HG03045 (cell line): Measurements from ENCODE around the gene RAP2B.

Experiments used
- ATAC-seq: cut with Tn5 transposase; IDR thresholded peaks from one replicate; pipeline ENCODE4 v1.9.1; 2021; ENCODE audit warnings: mild to moderate bottlenecking, moderate library complexity; ENCODE audit not compliant: unreplicated experiment

Gene RAP2B

DNA sequence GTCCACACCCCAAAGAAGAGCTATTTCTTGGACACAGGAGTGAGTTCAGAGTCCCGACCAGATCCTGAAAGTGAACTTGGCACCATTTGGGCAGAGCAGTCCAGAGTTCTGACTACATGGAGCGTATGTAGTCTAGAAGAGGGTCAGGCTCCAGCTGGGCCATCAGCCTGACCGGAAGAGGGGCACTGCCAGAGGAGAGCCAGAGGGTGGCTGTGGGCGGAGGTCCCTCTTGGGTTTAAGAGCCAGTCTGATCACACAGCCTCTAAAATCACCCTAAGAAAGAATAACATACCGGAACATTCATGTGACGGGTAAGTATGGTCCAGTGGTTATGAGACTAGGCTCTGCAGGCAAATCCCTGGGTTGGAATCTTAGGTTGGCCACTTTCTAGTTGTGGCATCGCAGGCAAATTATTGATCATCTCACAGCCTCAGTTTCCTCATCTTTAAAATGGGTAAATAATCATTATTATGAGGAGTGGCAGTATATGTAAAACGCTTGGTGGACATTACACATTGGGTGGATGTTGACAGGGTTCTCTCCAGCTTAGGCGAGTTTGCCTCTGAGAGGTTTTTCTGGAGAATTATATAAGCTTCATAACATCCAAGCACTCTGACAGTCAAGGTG, 2.1 kb upstream of the RAP2B start:
- no peak for ATAC-seq

DNA sequence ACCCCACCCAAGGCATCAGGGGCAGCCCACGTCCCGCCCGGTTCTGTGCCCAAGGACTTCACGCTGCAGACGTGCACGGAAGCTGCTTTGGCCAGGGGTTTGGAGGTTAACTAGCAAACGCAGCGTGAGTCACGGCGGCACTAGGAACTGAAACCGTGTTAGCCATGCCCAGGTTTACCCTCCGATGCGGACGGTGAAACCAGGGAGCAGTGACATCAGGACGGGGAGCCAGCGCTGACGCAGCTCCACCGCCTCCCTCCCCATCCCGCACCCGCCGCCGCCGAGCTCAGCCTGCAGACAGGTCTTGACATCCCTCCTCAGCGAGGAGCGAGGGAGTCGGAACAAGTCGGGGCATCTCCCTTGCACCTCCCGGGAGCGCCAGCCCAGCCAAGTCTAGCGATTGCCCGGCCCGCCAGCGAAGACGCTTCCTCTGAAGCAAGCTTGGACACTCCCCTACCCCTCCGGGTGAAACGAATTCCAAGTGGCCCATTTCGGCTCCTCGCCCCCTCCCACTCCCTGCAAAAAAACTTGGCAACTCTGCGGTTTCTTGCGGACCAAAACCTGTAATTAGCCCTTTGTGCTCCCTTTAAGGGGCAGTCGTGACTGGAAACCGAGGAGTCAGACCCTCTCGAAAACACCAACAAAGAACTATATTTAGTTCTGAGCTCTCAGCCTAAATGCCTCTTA, 1.4 kb upstream of the RAP2B start:
- peak; percentile 29 for ATAC-seq

DNA sequence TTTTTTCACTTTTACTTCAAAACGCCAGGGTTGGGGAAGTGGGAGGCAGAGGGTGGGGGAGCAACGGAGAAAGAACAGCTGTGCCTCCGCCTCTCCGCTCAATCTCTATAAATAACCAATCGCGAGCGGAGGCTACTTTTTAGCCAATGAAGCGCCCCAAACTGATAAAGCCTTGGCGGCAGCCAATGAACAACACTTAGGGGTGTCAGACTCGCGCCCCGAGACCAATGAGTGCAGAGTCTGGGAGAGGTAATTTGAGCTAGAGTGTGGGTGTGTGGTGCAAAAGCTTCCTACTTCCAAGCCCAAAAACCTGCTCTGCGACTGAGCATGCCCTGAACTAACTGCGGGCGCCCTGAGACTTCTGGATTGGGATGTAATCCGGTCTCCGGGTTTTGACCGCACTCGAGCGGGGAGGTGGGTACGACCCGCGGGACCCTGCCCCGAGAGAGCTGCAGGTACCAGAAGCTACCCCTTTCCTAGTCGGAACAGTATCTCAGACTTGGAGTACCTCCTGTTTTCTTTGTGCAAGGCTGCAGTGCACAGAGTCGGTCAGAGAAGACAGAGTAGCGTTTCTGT, 800 bp upstream of the RAP2B start:
- peak; percentile 83 for ATAC-seq

DNA sequence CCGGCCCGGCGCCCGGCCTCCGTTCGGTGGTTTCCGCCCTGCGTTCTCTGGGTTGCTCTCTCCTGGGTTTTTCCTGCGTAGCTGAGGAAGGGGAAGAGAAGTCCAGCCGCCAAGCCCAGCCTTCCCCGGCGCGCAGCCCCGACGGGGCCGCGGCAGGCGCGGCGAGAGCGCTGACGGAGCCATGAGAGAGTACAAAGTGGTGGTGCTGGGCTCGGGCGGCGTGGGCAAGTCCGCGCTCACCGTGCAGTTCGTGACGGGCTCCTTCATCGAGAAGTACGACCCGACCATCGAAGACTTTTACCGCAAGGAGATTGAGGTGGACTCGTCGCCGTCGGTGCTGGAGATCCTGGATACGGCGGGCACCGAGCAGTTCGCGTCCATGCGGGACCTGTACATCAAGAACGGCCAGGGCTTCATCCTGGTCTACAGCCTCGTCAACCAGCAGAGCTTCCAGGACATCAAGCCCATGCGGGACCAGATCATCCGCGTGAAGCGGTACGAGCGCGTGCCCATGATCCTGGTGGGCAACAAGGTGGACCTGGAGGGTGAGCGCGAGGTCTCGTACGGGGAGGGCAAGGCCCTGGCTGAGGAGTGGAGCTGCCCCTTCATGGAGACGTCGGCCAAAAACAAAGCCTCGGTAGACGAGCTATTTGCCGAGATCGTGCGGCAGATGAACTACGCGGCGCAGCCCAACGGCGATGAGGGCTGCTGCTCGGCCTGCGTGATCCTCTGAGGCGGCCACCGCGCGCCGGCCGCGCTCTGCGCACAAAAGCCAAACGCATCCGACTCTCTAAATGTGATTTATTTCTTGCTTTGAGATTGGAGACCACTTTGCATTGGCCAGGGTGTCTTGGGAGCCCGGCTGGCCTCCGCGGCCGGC, 727 bp downstream of the RAP2B start:
- ATAC-seq, result peak; percentile 5

DNA sequence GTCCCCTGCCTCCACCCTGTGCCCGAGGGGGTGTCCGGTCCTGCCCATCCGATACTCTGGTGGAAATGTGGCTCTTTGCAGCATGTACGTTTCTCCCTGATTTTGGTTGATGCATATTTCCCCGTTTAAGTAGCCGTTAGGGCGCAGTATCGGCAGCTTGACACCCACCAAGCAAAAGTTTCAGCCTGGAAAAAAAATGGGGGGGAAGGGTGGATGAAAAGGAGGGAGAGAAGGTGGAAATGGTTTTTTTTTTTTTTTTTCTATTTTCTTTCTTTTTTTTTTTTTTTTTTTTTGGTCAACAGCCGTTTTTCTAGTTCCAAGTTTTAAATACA, 1.3 kb downstream of the RAP2B start:
- no peak for ATAC-seq

DNA sequence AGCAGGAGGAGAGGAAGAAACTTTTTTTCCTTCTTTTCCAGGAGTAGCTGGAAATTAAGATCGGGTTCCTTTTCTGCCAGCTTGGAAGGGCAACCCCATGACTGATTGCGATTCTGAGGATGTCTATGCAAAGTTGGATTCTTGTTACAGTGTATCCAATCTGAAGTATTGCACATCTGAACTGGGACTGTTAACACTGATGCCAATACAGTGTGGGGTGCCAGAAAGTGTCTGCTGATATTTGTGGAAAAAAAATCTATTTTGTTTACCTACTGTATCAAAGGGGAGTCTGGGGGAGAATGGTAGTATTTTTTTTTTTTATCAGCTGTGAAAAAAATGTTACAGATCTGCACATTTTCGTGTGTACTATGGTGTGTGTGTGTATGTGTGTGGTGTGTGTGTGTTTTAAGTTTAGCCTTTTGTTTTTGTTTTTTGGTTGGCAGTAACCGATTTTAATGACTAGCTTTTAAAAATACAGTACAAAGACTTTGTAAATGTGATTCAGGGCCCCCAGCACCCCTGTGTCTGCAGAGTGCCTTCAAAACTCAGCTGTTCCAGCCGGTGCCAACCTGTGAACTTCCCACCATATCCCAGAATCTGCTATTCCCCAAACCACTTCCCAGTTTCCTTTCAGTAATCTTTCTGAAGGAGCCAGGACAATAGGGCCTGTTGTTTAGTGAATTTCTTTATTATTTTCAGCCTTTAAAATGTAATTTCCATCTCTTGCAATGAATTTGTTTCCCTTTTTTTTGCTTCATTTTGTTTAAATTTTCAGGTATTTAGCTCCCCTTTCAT, 1.9 kb downstream of the RAP2B start:
- ATAC-seq, result no peak

DNA sequence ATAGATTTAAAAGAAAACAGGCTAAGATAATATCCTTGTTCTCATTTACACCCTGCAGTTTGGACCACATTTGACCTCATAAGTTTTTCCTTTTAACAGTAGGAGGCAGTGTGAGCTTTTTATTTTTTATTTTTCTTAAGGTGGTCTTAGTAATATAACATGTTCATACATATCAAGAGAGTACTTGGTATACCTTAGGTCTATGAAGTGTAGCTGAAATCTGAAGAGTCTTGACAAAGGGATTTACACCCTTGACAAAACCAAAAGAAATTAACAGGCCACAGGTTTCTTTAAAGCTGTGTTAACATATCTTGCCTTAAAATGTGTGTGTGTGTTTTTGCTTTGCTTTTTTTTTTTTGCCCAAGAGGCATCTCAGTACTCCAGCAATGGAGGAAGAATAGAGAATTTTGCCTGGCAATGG, 3.2 kb downstream of the RAP2B start:
- ATAC-seq, result no peak

DNA sequence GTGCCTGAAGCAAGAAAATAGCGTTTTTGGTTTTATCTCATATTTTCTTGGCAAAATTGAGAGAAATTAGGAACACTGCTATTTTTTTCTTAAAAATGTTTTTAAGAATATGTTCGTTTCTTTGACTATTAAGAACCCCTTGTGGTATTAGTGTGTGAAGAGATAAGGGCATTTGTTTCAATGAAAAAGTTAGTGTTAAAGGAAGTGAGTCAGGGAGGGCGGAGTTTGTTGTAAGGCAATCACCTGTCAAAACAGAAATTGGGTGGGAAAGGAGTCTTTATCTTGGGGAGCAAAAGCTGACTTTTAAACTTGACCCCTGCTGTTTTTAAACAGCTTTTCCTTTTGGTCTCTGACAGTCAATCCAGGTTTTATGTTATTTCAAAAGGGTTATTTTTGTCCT, 4.2 kb downstream of the RAP2B start:
- ATAC-seq, result no peak

DNA sequence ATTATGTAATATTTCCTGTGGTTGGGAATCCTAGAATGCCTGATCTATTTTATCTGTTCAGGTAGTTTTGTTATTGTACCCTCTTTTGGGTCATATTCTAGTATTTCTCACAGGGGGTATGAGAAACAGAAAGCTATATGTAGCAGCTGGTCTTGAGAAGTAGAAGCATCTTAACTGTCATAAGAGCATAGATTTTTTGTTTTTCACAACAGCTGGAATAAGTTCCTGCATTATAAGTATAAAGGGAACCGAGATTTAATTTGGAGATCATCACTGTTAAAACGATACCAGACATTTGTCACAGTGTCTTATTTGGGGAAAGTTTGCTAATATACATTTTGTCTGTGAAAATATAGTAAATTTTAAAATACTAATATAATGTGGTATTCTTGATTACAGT, 4.8 kb downstream of the RAP2B start:
- no peak for ATAC-seq

DNA sequence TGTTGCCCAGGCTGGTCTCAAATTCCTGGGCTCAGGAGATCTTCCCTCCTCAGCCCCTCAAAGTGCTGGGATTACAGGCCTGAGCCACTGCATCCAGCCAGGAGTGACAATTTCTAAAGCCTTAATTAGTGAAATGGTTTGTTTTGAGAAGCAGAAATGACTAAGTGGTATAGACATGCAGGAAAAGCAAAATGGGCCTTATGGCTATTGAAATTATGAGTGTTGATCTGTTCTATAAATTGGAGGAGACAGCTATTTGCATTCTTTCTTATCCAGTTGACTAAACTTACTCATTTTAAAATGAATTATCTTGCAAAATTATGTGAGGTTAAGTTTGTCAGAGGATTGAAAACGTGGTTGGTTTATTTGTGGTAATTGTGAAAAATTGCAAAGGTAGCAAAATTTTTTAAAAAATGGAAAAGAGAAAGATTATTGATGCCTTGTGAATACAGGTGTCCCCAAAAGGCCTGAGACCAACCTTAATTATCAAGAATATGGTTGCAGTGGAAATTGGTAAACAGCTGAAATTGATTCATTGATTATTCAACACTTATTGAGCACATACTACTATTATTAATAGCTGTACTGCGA, 7.9 kb downstream of the RAP2B start:
- ATAC-seq, result no peak

DNA sequence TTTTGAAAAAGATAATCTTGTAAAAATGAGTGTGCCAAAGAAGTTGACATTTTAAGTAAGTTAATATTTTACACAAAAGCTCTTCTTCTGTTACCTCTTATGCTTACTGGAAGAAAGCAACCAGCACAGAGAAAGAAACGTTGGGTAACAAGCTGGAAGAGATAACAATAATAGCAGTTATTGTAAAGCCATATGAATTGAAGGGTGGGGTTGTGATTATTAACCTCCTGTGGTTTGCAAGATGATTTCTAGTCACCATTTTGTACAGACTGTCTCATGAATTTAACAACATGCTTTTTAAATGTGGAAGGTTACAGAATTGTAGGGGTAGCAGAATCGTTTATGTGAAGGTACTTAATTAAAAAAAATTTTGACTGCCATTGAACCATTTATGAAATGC, 9.2 kb downstream of the RAP2B start:
- no peak for ATAC-seq

DNA sequence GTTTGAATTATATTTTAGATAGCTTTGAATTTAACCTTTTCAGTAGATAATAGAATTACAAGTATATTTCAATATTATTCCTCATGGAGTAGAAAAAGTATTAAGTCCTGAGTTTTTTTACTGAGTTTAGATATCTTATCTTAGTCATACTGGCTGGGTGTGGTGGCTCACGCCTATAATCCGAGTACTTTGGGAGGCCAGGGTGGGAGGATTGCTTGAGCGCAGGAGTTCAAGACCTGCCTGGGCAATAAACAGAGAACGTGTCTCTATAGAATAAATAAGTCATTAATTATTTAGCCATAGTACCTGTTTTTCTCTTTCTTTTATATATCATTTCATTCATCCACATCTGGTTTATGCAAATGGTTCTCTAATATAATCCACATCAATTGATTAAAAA, 9.9 kb downstream of the RAP2B start:
- no peak for ATAC-seq

DNA sequence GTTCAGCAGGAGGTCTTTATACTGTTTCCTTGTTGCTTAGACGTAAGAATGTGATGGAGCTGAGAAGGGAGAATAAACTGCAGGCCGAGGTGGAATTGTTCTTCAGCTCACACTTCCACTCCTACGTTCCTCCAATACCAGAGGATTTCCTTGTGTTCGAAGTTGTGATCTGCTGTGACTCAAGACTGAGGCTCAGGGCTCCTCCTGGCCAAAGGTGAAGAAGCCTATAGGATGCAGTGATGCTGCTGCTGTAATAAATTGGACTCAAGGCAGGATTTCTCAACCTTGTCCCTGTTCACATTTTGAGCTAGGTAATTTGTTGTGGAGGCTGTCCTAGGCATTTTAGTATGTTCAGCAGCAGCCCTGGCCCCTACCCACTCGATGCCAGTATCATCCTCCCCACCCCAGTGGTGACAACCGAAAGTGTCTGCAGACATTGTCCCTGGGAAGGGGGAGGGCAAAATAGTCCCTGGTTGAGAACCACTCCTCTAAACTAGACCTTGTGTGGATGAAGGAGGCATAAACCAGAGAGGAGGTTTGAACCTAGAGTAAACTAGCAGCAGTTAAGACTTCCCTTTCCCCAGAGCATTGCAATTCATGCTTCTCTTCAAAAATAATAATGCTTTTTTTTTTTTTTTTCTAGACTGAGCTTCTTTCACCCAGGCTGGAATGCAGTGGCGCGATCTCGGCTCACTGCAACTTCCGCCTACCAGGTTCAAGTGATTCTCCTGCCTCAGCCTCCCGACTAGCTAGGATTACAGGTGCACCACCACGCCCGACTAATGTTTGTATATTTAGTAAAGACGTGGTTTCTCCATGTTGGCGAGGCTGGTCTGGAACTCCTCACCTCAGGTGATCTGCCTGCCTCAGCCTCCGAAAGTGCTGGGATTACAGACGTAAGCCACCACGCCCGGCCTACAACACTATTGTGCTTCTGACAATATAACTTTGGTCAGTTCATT, 11.1 kb downstream of the RAP2B start:
- no peak for ATAC-seq

DNA sequence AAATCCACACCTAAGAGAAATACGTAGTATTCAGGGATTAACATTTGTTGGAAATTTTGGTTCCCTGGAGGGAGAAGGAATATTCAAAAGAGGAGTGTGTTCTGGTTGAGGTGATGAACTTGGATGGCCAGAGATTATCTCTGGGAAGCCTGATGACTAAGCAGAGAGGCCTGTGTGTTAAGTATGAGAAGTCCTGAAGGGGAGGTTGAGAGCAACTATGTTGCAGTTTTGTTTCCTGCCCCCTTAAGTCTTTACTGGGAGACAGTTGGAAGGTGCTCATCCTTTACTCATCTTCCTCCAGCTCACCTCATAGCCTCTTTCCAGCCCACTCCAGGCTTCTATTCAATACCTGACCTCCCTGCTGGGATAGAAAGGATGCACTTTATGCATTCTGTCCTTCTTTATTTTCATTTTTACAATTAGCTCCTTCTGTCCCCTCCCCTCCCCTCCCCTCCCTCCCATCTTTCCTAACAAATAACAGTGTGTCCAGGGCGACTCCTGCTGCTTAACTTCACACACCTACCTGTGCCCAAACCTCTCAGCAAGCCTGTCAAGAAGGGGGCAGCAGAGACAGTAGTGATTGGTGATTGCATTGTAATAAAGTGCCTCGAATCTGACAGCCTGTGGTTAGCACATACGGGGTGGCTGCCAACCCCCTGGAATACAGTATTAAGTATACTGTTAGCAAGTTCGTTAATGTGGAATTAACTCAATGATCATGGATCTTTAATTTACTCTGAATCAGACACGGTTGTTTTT, 11.9 kb downstream of the RAP2B start:
- no peak for ATAC-seq

DNA sequence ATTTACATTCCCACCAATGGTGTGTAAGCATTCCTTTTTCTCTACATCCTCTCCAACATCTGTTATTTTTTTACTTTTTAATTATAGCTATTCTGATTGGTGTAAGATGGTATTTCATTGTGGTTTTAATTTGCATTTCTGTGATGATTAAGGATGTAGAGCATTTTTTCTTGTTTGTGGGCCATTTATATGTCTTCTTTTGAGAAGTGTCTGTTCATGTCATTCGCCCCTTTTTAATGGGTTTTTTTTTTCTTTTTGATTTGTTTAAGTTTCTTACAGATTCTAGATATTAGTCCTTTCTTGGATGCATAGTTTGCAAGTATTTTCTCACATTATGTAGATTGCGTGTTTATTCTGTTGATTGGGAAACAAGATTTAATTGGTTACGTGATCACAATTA, 14.2 kb downstream of the RAP2B start:
- no peak for ATAC-seq

DNA sequence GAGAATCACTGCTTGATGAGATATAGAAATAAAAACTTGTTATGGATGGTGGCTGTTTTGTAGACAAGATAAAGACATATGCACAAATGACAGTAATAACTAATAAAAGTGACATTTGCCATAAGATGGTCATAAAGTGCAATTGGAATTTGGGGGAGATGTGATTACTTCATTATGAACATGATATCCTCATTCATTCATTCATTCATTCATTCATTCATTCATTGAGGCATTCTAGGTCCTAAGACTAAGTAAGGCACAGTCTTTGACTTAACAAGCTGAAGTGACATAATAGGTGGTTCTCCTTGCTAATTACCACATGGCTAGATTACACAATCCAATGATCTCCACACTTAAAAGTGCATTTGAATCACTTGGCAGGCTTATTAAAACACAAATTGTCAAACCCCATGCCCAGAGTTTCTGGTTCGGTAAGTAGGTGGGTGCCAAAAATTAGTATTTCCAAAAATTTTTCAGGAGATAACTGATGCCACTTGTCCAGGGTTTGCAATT, 18.9 kb downstream of the RAP2B start:
- no peak for ATAC-seq

DNA sequence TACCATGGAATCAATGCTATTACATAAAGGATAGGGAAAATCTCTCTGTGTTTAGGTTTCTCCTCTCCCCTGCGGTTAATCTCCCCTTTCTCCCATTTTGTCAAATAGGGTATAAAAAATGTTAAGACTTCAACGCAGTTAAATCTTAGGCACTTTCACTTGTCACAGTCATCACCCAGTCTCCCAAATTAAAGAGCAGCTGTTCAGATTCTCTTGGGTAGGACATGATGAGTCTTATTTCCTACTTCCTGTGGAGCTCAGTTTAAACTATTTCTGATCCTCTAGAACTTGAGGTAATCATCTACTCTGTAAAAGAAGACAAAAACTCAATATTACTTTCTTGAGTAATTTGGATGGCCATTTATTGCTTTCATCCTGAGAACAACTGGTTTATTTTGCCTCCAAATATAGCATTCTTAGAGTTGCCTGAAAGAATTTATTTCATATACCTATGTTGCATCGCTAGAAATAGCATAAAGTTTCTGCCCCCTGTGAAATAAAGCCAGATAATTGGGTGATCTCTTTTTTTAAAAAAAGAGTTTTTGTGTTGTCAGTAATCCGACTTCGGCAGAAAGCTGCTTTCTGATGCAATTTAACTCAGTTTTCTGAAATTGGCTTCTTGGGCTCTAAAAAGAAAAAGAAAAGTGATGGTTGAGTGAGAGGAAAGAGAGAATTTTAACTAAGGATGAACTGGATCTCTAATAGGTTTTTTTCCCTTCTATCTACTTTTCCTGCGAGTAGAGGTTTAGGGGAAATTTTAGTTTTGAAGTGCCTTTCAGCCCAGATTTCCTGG, 20.7 kb downstream of the RAP2B start:
- no peak for ATAC-seq

DNA sequence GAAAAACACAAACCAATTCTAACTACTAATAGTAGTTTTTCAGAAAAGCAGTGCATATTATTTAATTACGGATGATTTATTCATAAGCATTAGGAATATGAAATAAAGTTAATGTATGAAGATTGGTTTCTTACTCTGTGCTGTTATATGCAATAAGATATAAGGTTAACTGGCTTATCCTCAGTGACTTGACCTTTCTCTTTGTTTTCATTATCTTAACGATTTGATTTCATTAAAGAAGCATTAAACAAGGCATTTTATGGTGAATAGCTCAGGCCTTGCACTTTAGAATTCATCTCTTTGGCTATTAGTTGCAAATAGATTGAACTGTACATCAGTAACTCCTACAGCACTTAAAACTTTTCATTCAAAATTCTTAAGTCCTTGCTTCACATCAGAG, 28.9 kb downstream of the RAP2B start:
- ATAC-seq, result no peak
